ENCODE measurements around the gene RSPH9.

GRCh38 chr6:43644940-43645612 lies at the start of gene RSPH9:
- no peak for TF ChIP-seq CTCF (conservative IDR thresholded peaks at IDR 0.05; ENCODE audit: low read depth in 2 of 2)
- TF ChIP-seq POLR2AphosphoS5 (IDR thresholded peaks at IDR 0.05; ENCODE audit: low read depth) = no peak
- no peak for TF ChIP-seq REST (IDR thresholded peaks at IDR 0.05; ENCODE audit: unreplicated experiment)

Measured in GM23338 (cell line).